HepG2 (cell line): ENCODE measurements around the gene HADHA. TPM values are rescaled to one million over a fixed set of nuclear protein-coding genes. Genes with fewer than 3 reads are reported as not detected.
A peak's percentile ranks its signal among the peaks of the same experiment; 100 is the strongest.

Source experiments
- ATAC-seq: fragments of 200-7000 bp; cut with Tn5 transposase; 3 replicates; pipeline ENCODE4 v1.9.1; 2020; ENCODE audit warnings: mild to moderate bottlenecking, moderate library complexity
- BruUV-seq: library from RNA; stranded (reverse); fragments of 400-500 nt; replicated peaks from 2 replicates; lab custom pipeline; 2021; lab: Mats Ljungman, UMichigan
- CTCF ChIA-PET: fragments of 300-600 bp; formaldehyde crosslinking; extraction: SDS; loops from one replicate; lab custom pipeline; 2021; ENCODE audit warnings: low total read pairs, inconsistent platforms, low intra/inter-chr PET ratio; lab: Yijun Ruan, JAX
- POLR2A ChIA-PET: fragments of 350-600 bp; sonication (Branson Sonifier 250); formaldehyde crosslinking; loops from one replicate; lab custom pipeline; 2020; ENCODE audit warnings: antibody characterized with exemption, inconsistent platforms; lab: Yijun Ruan, JAX
- DNase-seq: peaks from one replicate; pipeline ENCODE4 v3.0.0-alpha.2; 2015; ENCODE audit warnings: low spot score
- FAIRE-seq: peaks from 3 replicates; lab custom pipeline; 2011; peaks lifted over from hg19 to GRCh38; lab: Jason Lieb, UNC
- H2AFZ ChIP-seq: one replicate; pipeline ENCODE4 v1.6.1; 2011; ENCODE audit warnings: low read length, inconsistent platforms
- H3K27ac ChIP-seq: fragments of 300-600 bp; 3 replicates; pipeline ENCODE4 v1.8.0; 2011; ENCODE audit warnings: mixed run types, mild to moderate bottlenecking, mixed read lengths, low read length, inconsistent platforms; ENCODE audit not compliant: insufficient read depth; ENCODE audit errors: extremely low read length
- H3K27me3 ChIP-seq, 2 experiments: fragments of 200-600 bp in 1 of 2; 2 replicates in 1 of 2; 3 replicates in 1 of 2; pipeline versions ENCODE4 v1.6.0 to v1.8.0; 2011; ENCODE audit warnings: low read length in 2 of 2, mild to moderate bottlenecking in 2 of 2, moderate library complexity in 2 of 2, inconsistent platforms in 1 of 2; ENCODE audit not compliant: insufficient read depth in 2 of 2, control insufficient read depth in 1 of 2
- H3K36me3 ChIP-seq, 2 experiments: fragments of 200-600 bp in 1 of 2; replicated peaks in 1 of 2; 2 replicates in 1 of 2; 3 replicates in 1 of 2; pipeline versions ENCODE4 v1.5.1 to v1.8.0; 2011; ENCODE audit warnings: low read length in 2 of 2, inconsistent platforms in 1 of 2; ENCODE audit not compliant: insufficient read depth in 2 of 2, control insufficient read depth in 1 of 2
- H3K4me1 ChIP-seq: 2 replicates; pipeline ENCODE4 v1.5.1; 2012; ENCODE audit warnings: low read length, inconsistent platforms; ENCODE audit not compliant: insufficient read depth
- H3K4me2 ChIP-seq: 2 replicates; pipeline ENCODE4 v1.6.0; 2011; ENCODE audit warnings: low read depth, low read length, inconsistent platforms
- H3K4me3 ChIP-seq, 3 experiments: fragments of 200-600 bp in 1 of 3; sonication (generic), shearing (Covaris generic) in 1 of 3; replicated peaks in 1 of 3; 2 replicates each; pipeline ENCODE4 v1.5.1; 2011 to 2016; ENCODE audit warnings: low read length in 3 of 3, inconsistent platforms in 2 of 3, low read depth in 2 of 3, mild to moderate bottlenecking in 2 of 3, control low read depth in 1 of 3, mixed read lengths in 1 of 3; ENCODE audit not compliant: insufficient read depth in 1 of 3
- H3K79me2 ChIP-seq: one replicate; pipeline ENCODE4 v1.6.1; 2011; ENCODE audit warnings: low read length, inconsistent platforms; ENCODE audit not compliant: insufficient read depth
- H3K9ac ChIP-seq: 2 replicates; pipeline ENCODE4 v1.6.0; 2011; ENCODE audit warnings: mild to moderate bottlenecking, low read depth, low read length, inconsistent platforms; ENCODE audit not compliant: insufficient read depth
- H3K9me3 ChIP-seq: 2 replicates; pipeline ENCODE4 v1.5.1; 2012; ENCODE audit warnings: mild to moderate bottlenecking, low read length
- H4K20me1 ChIP-seq: 2 replicates; pipeline ENCODE4 v1.6.0; 2011; ENCODE audit warnings: inconsistent platforms, mild to moderate bottlenecking, low read length, moderate library complexity; ENCODE audit not compliant: insufficient read depth
- ATF6 ChIP-seq: sonication (generic); formaldehyde crosslinking; conservative IDR thresholded peaks from 2 replicates; pipeline ENCODE4 v1.4.0; 2020; ENCODE audit warnings: missing genetic modification reagents
- CC2D1A ChIP-seq: sonication (generic); formaldehyde crosslinking; IDR thresholded peaks from 2 replicates; pipeline ENCODE4 v1.8.1; 2023; ENCODE audit warnings: mild to moderate bottlenecking, missing genetic modification reagents
- CEBPG ChIP-seq: IDR thresholded peaks from 2 replicates; pipeline ENCODE4 v1.6.1; 2016
- MED1 ChIP-seq: sonication (generic); formaldehyde crosslinking; IDR thresholded peaks from 2 replicates; pipeline ENCODE4 v1.4.0; 2020; ENCODE audit warnings: missing genetic modification reagents
- MTA3 ChIP-seq: sonication (generic); formaldehyde crosslinking; IDR thresholded peaks from 2 replicates; pipeline ENCODE4 v1.4.0; 2020; ENCODE audit warnings: missing genetic modification reagents
- NRL ChIP-seq: sonication (generic); formaldehyde crosslinking; IDR thresholded peaks from 2 replicates; pipeline ENCODE4 v1.5.0; 2020; ENCODE audit warnings: missing genetic modification reagents, mild to moderate bottlenecking, moderate library complexity, borderline replicate concordance
- SRY ChIP-seq: sonication (generic); formaldehyde crosslinking; IDR thresholded peaks from 2 replicates; pipeline ENCODE4 v1.8.0; 2022; ENCODE audit warnings: mild to moderate bottlenecking, missing genetic modification reagents
- TAF15 ChIP-seq: fragments of 200-400 bp; formaldehyde crosslinking; IDR thresholded peaks from one replicate; pipeline ENCODE4 v1.6.1; 2018; ENCODE audit warnings: mild to moderate bottlenecking, low read depth, low read length; ENCODE audit not compliant: poor library complexity, severe bottlenecking
- ZBTB3 ChIP-seq: sonication (generic); formaldehyde crosslinking; IDR thresholded peaks from 2 replicates; pipeline ENCODE4 v1.4.0; 2020; ENCODE audit warnings: low read depth, mild to moderate bottlenecking, moderate library complexity, missing genetic modification reagents, borderline replicate concordance
- ZNF260 ChIP-seq: sonication (generic); formaldehyde crosslinking; IDR thresholded peaks from 2 replicates; pipeline ENCODE4 v1.4.0; 2020; ENCODE audit warnings: missing genetic modification reagents, low read depth, mild to moderate bottlenecking, borderline replicate concordance
- ZNF354B ChIP-seq: sonication (generic); formaldehyde crosslinking; IDR thresholded peaks from 2 replicates; pipeline ENCODE4 v1.8.0; 2022; ENCODE audit warnings: mild to moderate bottlenecking, missing genetic modification reagents
- ZNF383 ChIP-seq: sonication (generic); formaldehyde crosslinking; IDR thresholded peaks from 2 replicates; pipeline ENCODE4 v1.4.0; 2020; ENCODE audit warnings: missing genetic modification reagents, mild to moderate bottlenecking, borderline replicate concordance
- ZNF660 ChIP-seq: sonication (generic); formaldehyde crosslinking; IDR thresholded peaks from 2 replicates; pipeline ENCODE4 v1.5.1; 2020; ENCODE audit warnings: mild to moderate bottlenecking, low read depth, missing genetic modification reagents, borderline replicate concordance
- ZNF678 ChIP-seq: sonication (generic); formaldehyde crosslinking; IDR thresholded peaks from 2 replicates; pipeline ENCODE4 v1.4.0; 2020; ENCODE audit warnings: mild to moderate bottlenecking, missing genetic modification reagents
- ZNF720 ChIP-seq: sonication (generic); formaldehyde crosslinking; IDR thresholded peaks from 2 replicates; pipeline ENCODE4 v1.4.0; 2020; ENCODE audit warnings: missing genetic modification reagents
- ZSCAN30 ChIP-seq: sonication (generic); formaldehyde crosslinking; IDR thresholded peaks from 2 replicates; pipeline ENCODE4 v1.5.0; 2020; ENCODE audit warnings: mild to moderate bottlenecking, missing genetic modification reagents
- WGBS: methylation state at CpG from one replicate; pipeline ENCODE4 v1.1.6; 2017; ENCODE audit warnings: low lambda C conversion rate; 5-methylcytosine and 5-hydroxymethylcytosine counted together
- in situ Hi-C: cut with HindIII; loops from 2 replicates; pipeline ENCODE4 v1.10.0; 2017; ENCODE audit warnings: low pct_unique_long_range_greater_than_20kb; ENCODE audit not compliant: extremely low pct_ligation_motif_present
- intact Hi-C: fragments of 100-400 bp; cut with micrococcal nuclease; formaldehyde crosslinking; loops from one replicate; pipeline ENCODE4 v1.10.0; 2022; ENCODE audit not compliant: unreplicated experiment
- polyA plus RNA-seq, 8 experiments: library from polyadenylated mRNA; depleted of rRNA in 3 of 8; stranded (reverse) in 7 of 8; unstranded in 1 of 8; fragments of >200 nt; fragmentation: Illumina TruSeq in 4 of 8; extraction: Trizol in 4 of 8; gene quantifications; 2 replicates each; pipeline versions ENCODE4 v1.2.1 to v1.2.3, GENCODE V29; 2011 to 2016; ENCODE audit warnings: low read depth in 4 of 8, missing spikeins in 1 of 8, mixed read lengths in 1 of 8; ENCODE audit not compliant: insufficient read depth in 1 of 8
- total RNA-seq, 5 experiments: library from RNA; depleted of rRNA; stranded (reverse); fragments of >200 nt; fragmentation: Illumina TruSeq; extraction: Trizol; gene quantifications; 2 replicates each; pipeline ENCODE4 v1.2.3, GENCODE V29; 2016; ENCODE audit warnings: low read depth in 1 of 5
- TF ChIP-seq, protein P1 (sequence below): sonication (generic); formaldehyde crosslinking; IDR thresholded peaks from 2 replicates; pipeline ENCODE4 v1.5.0; 2020; ENCODE audit warnings: mild to moderate bottlenecking, missing genetic modification reagents, moderate library complexity
- TF ChIP-seq, protein P2 (sequence below): sonication (generic); formaldehyde crosslinking; IDR thresholded peaks from 2 replicates; pipeline ENCODE4 v1.9.0; 2021; ENCODE audit warnings: missing genetic modification reagents, mild to moderate bottlenecking, borderline replicate concordance
- TF ChIP-seq, protein P3 (sequence below): sonication (generic); formaldehyde crosslinking; IDR thresholded peaks from 2 replicates; pipeline ENCODE4 v1.4.0; 2020; ENCODE audit warnings: mild to moderate bottlenecking, missing genetic modification reagents

Gene HADHA
- total and polyA plus RNA-seq, 2 of the 13 experiments (the other 11 are each of a cell fraction or from before 2014, with no cell fraction given) = 102 to 270 TPM

DNA sequence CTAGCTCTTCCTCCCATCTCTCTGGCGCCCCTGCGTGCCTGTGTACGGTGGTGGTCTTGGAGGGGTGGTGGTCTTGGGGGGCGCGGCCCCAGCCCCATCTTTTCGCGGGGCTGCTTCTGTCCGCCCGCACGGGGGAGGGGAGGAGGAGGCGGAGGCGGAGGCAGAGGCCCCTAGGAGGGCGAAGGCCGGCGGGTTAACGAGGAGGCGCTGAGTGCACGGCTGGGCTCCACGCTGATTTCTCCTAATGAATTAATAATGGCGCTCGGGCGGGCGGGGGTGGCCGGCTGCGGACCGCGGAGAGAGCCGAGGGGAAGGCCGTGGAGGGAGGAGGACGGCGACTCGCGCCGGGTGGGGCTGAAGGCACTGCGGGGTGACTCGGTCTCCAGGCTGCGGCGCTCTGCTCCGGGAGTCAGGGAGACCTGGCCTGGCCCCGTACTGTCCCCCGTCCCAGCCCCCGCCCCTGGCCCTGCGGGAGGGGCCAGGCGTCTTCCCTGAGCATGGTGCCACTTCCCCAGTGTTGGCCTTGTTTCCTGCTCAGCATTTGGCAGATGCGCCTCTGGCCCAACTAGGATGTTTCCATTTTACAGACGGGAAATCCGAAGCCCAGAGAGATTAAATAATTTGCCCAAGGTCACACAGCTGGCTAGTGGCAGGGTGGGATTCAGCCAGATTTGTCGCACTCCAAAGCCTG is 65.5 kb downstream of the HADHA start (continued):
- TF ChIP-seq TAF15 (peak; percentile 29), ZNF720 (CRISPR knock-in tag) (no peak), ZSCAN30 (no peak), CC2D1A (CRISPR knock-in tag) (no peak), ZNF678 (no peak), NRL (CRISPR knock-in tag) (peak; percentile 21; the same call in 1 of the 2 replicates), CEBPG (CRISPR knock-in tag) (no peak)
- TF ChIP-seq, protein P1, sequence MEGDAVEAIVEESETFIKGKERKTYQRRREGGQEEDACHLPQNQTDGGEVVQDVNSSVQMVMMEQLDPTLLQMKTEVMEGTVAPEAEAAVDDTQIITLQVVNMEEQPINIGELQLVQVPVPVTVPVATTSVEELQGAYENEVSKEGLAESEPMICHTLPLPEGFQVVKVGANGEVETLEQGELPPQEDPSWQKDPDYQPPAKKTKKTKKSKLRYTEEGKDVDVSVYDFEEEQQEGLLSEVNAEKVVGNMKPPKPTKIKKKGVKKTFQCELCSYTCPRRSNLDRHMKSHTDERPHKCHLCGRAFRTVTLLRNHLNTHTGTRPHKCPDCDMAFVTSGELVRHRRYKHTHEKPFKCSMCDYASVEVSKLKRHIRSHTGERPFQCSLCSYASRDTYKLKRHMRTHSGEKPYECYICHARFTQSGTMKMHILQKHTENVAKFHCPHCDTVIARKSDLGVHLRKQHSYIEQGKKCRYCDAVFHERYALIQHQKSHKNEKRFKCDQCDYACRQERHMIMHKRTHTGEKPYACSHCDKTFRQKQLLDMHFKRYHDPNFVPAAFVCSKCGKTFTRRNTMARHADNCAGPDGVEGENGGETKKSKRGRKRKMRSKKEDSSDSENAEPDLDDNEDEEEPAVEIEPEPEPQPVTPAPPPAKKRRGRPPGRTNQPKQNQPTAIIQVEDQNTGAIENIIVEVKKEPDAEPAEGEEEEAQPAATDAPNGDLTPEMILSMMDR (CRISPR knock-in tag) = peak; percentile 36
- TF ChIP-seq, protein P2, sequence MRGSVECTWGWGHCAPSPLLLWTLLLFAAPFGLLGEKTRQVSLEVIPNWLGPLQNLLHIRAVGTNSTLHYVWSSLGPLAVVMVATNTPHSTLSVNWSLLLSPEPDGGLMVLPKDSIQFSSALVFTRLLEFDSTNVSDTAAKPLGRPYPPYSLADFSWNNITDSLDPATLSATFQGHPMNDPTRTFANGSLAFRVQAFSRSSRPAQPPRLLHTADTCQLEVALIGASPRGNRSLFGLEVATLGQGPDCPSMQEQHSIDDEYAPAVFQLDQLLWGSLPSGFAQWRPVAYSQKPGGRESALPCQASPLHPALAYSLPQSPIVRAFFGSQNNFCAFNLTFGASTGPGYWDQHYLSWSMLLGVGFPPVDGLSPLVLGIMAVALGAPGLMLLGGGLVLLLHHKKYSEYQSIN (CRISPR knock-in tag) = no peak

DNA sequence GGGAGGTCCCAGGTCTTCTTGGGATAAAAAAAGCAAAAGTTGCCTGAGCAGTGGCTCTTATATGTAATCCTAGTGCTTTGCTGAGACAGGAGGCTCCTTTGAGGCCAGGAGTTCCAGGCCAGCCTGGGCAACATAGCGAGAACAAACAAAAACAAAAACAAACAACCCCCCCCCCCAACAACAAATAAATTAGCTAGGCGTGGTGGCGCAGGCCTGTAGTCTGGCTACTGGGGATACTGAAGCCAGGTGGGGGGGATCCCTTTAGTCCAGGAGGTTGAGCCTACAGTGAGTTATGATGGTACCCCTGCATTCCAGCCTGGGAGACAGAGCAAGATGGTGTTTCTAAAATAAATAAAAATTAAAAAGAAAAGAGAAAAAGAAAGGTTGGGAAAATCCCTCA is 66.2 kb downstream of the HADHA start:
- ChIA-PET POLR2A (no interaction called here), CTCF (no interaction called here)
- ATAC-seq (no peak), DNase-seq (no peak), FAIRE-seq (no peak)
- no peaks in the 10 kb centered on the region for H3K9me3 ChIP-seq
- WGBS = 78% methylated on average over 3 of the region's 3 CpGs
- peak overlapping the region in 2 of 3 experiments; percentile 40 to 74; a peak in 2 of 6 replicates for H3K4me3 ChIP-seq
- peaks cover 15 to 68% of the 10 kb centered on the region in 2 experiments for H3K27me3 ChIP-seq
- no peak overlapping the region for H2AFZ ChIP-seq
- intact Hi-C loops = no loop called here
- H3K4me2 ChIP-seq = peak overlapping the region; percentile 90
- no peak overlapping the region for H3K27ac ChIP-seq
- peaks cover 26% of the 10 kb centered on the region for H3K4me1 ChIP-seq
- in situ Hi-C loops = no loop called here
- no peaks in the 10 kb centered on the region for H3K36me3 ChIP-seq
- BruUV-seq = no TSS peak
- no peaks in the 10 kb centered on the region for H4K20me1 ChIP-seq
- no peak overlapping the region for H3K9ac ChIP-seq
- H3K79me2 ChIP-seq = no peaks in the 10 kb centered on the region
- no peak for TF ChIP-seq ZNF383 (CRISPR knock-in tag)
- TF ChIP-seq MTA3 (CRISPR knock-in tag) = no peak
- no peak for TF ChIP-seq ZNF260 (CRISPR knock-in tag)
- TF ChIP-seq MED1 (CRISPR knock-in tag) = no peak
- TF ChIP-seq ATF6 (CRISPR knock-in tag) = no peak
- no peak for TF ChIP-seq SRY (CRISPR knock-in tag)
- TF ChIP-seq, protein P3, sequence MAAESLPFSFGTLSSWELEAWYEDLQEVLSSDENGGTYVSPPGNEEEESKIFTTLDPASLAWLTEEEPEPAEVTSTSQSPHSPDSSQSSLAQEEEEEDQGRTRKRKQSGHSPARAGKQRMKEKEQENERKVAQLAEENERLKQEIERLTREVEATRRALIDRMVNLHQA (CRISPR knock-in tag) = no peak
- TF ChIP-seq ZNF354B (CRISPR knock-in tag) = no peak
- no peak for TF ChIP-seq ZNF660 (CRISPR knock-in tag)
- TF ChIP-seq ZBTB3 (CRISPR knock-in tag) = no peak
